GM23338 (cell line): ENCODE data around the gene PRSS56. TPM values are rescaled to one million over a fixed set of nuclear protein-coding genes. Genes with fewer than 3 reads are reported as not detected.

Experiments
- ATAC-seq: fragments of 200-7000 bp; cut with Tn5 transposase; 3 replicates; pipeline ENCODE4 v1.9.1; 2020
- DNase-seq: peaks from one replicate; pipeline ENCODE4 v3.0.0-alpha.2; 2015; ENCODE audit warnings: low spot score
- H2AFZ ChIP-seq: fragments of 200-600 bp; sonication (generic); 2 replicates; pipeline ENCODE4 v1.8.0; 2016; ENCODE audit warnings: antibody characterized with exemption, mild to moderate bottlenecking, moderate library complexity
- H3F3A ChIP-seq: fragments of 200-600 bp; sonication (generic); replicated peaks from 2 replicates; pipeline ENCODE4 v1.8.0; 2017; ENCODE audit warnings: antibody characterized with exemption, mixed run types, low read depth
- H3K27ac ChIP-seq: fragments of 200-600 bp; sonication (generic); 2 replicates; pipeline ENCODE4 v1.6.1; 2016; ENCODE audit warnings: low read depth
- H3K27me3 ChIP-seq: fragments of 200-600 bp; sonication (generic); 2 replicates; pipeline ENCODE4 v1.8.0; 2016; ENCODE audit warnings: mild to moderate bottlenecking, mixed run types, moderate library complexity; ENCODE audit not compliant: insufficient read depth
- H3K36me3 ChIP-seq: fragments of 200-600 bp; sonication (generic); 2 replicates; pipeline ENCODE4 v1.8.0; 2016; ENCODE audit warnings: mild to moderate bottlenecking; ENCODE audit not compliant: insufficient read depth
- H3K4me1 ChIP-seq: fragments of 200-600 bp; sonication (generic); 2 replicates; pipeline ENCODE4 v1.8.0; 2016; ENCODE audit warnings: mild to moderate bottlenecking, moderate library complexity; ENCODE audit not compliant: insufficient read depth
- H3K4me2 ChIP-seq: fragments of 200-600 bp; sonication (generic); 2 replicates; pipeline ENCODE4 v1.7.1; 2017; ENCODE audit warnings: mixed run types
- H3K4me3 ChIP-seq: fragments of 200-600 bp; sonication (generic); 2 replicates; pipeline ENCODE4 v1.6.1; 2016; ENCODE audit warnings: mixed run types
- H3K79me2 ChIP-seq: fragments of 200-600 bp; sonication (generic); replicated peaks from 2 replicates; pipeline ENCODE4 v1.8.0; 2017; ENCODE audit warnings: mild to moderate bottlenecking; ENCODE audit not compliant: insufficient read depth
- H3K9me2 ChIP-seq: fragments of 200-600 bp; sonication (generic); 2 replicates; pipeline ENCODE4 v1.8.0; 2017; ENCODE audit not compliant: insufficient read depth
- H4K20me1 ChIP-seq: fragments of 200-600 bp; sonication (generic); replicated peaks from 2 replicates; pipeline ENCODE4 v1.8.0; 2017; ENCODE audit warnings: mild to moderate bottlenecking; ENCODE audit not compliant: insufficient read depth
- H3K27ac Mint-ChIP-seq: 2 replicates; pipeline ENCODE4 v1.8.0; 2020; ENCODE audit warnings: inconsistent platforms, mild to moderate bottlenecking, moderate library complexity, mixed read lengths
- H3K27me3 Mint-ChIP-seq: 3 replicates; pipeline ENCODE4 v1.8.0; 2022; ENCODE audit warnings: low read depth, mild to moderate bottlenecking, moderate library complexity, mixed read lengths, inconsistent platforms; ENCODE audit not compliant: insufficient read depth, poor library complexity
- H3K36me3 Mint-ChIP-seq: 3 replicates; pipeline ENCODE4 v1.8.0; 2021; ENCODE audit warnings: low read depth, mild to moderate bottlenecking, inconsistent platforms, moderate library complexity, mixed read lengths
- H3K4me1 Mint-ChIP-seq: 3 replicates; pipeline ENCODE4 v1.8.0; 2020; ENCODE audit warnings: mild to moderate bottlenecking, inconsistent platforms, mixed read lengths
- H3K4me3 Mint-ChIP-seq: 3 replicates; pipeline ENCODE4 v1.8.0; 2021; ENCODE audit warnings: moderate library complexity, mild to moderate bottlenecking, inconsistent platforms, mixed read lengths
- H3K9me3 Mint-ChIP-seq: 3 replicates; pipeline ENCODE4 v1.8.0; 2020; ENCODE audit warnings: moderate library complexity, mild to moderate bottlenecking, inconsistent platforms, mixed read lengths
- CREB1 ChIP-seq: fragments of 250-450 bp; sonication (Bioruptor Pico); IDR thresholded peaks from 2 replicates; pipeline ENCODE4 v1.5.0; 2020; ENCODE audit warnings: low read depth, mild to moderate bottlenecking, moderate library complexity
- CTCF ChIP-seq, 2 experiments: fragments of 200-600 bp in 1 of 2; sonication (generic) in 1 of 2; conservative IDR thresholded peaks; 2 replicates each; pipeline versions ENCODE4 v1.5.1 to v1.6.1; 2016 to 2017; ENCODE audit warnings: antibody characterized with exemption in 2 of 2, low read depth in 2 of 2, mild to moderate bottlenecking in 2 of 2, moderate library complexity in 1 of 2
- ETS1 ChIP-seq: IDR thresholded peaks from 2 replicates; pipeline ENCODE4 v1.6.1; 2016; ENCODE audit warnings: antibody characterized with exemption
- EZH2 ChIP-seq: fragments of 200-600 bp; sonication (generic); IDR thresholded peaks from one replicate; pipeline ENCODE4 v1.8.0; 2017; ENCODE audit warnings: antibody characterized with exemption, mild to moderate bottlenecking, low read depth; ENCODE audit not compliant: unreplicated experiment
- EZH2phosphoT487 ChIP-seq: fragments of 200-600 bp; sonication (generic); IDR thresholded peaks from one replicate; pipeline ENCODE4 v1.8.1; 2018; ENCODE audit warnings: antibody characterized with exemption; ENCODE audit not compliant: unreplicated experiment
- JUNB ChIP-seq: IDR thresholded peaks from one replicate; pipeline ENCODE4 v1.6.1; 2016; ENCODE audit warnings: antibody characterized with exemption; ENCODE audit not compliant: unreplicated experiment
- NANOG ChIP-seq: IDR thresholded peaks from 2 replicates; pipeline ENCODE4 v1.6.1; 2016; ENCODE audit warnings: antibody characterized with exemption, borderline replicate concordance
- POLR2AphosphoS5 ChIP-seq: IDR thresholded peaks from 2 replicates; pipeline ENCODE4 v1.6.1; 2016; ENCODE audit warnings: antibody characterized with exemption, low read depth
- REST ChIP-seq: IDR thresholded peaks from one replicate; pipeline ENCODE4 v1.6.1; 2018; ENCODE audit warnings: antibody characterized with exemption; ENCODE audit not compliant: unreplicated experiment
- STAT1 ChIP-seq: IDR thresholded peaks from one replicate; pipeline ENCODE4 v1.6.1; 2016; ENCODE audit warnings: antibody characterized with exemption; ENCODE audit not compliant: unreplicated experiment
- ZNF114 ChIP-seq: fragments of 250-450 bp; sonication (Bioruptor Pico); IDR thresholded peaks from 2 replicates; pipeline ENCODE4 v1.5.0; 2020; ENCODE audit warnings: mild to moderate bottlenecking, moderate library complexity
- ZNF331 ChIP-seq: fragments of 250-450 bp; sonication (Bioruptor Pico); IDR thresholded peaks from 2 replicates; pipeline ENCODE4 v1.5.0; 2020; ENCODE audit warnings: low read depth, mild to moderate bottlenecking, moderate library complexity
- polyA plus RNA-seq: library from polyadenylated mRNA; unstranded; fragments of >200 nt; fragmentation: Nextera tagmentation; extraction: Ambion mirVana; gene quantifications from 2 replicates; pipeline ENCODE4 v1.2.1, GENCODE V29; 2016
- total RNA-seq: library from RNA; depleted of rRNA; stranded (reverse); fragments of >200 nt; shearing (Covaris generic); gene quantifications from 2 replicates; pipeline ENCODE4 v1.2.3, GENCODE V29; 2014
- TF ChIP-seq, protein P1 (sequence below): fragments of 250-450 bp; sonication (Bioruptor Pico); IDR thresholded peaks from 2 replicates; pipeline ENCODE4 v1.5.0; 2020; ENCODE audit warnings: mild to moderate bottlenecking, moderate library complexity

PRSS56 gene
- total and polyA plus RNA-seq, 2 experiments from 2014 or later: 0.27 to 0.31 TPM

DNA sequence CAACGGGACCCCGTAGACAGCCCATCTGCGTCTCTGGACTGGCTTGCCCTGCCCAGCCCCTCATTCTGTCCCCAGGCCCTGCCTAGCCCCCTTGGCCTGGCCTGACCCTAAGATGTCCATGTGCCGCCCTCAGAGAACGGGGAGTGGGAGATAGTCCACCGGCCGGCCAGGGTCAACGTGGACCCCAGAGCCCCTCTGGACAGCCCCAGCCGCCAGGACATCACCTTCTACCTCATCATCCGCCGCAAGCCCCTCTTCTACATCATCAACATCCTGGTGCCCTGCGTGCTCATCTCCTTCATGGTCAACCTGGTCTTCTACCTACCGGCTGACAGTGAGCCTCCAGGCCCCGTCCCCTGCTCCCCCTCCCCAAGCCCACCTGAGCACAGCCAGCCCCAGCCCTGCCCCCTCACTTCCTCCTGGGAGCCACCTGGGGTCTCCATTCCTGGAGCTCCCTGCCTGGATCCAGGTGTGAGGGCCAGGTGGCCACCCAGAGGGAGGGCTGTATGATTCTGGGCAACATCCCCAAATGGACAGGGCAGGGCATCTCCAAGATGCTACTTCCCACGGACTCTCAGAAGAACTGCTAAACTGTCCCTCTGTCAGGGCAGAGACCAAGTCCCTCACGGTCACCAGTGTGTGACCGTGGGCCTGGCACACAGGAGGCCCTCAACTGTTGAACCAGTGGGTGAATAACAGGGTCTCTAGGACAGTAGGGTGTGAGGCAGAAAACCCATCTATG is 9.8 kb downstream of the PRSS56 start:
- no peak overlapping the region for H3K4me3 Mint-ChIP-seq
- Histone ChIP-seq H4K20me1 (no peaks in the 10 kb centered on the region; the same call in 1 of the 2 replicates), H3K4me3 (no peak overlapping the region), H3K27me3 (0 out of 2 replicates have a peak, but pooled peaks cover 4% of the 10 kb centered on the region), H3K36me3 (no peaks in the 10 kb centered on the region), H2AFZ (no peak overlapping the region), H3K4me2 (no peak overlapping the region), H3K27ac (no peak overlapping the region), H3K4me1 (no peaks in the 10 kb centered on the region), H3F3A (no peaks in the 10 kb centered on the region), H3K79me2 (no peaks in the 10 kb centered on the region), H3K9me2 (no peaks in the 10 kb centered on the region)
- peaks cover 22% of the 10 kb centered on the region for H3K27me3 Mint-ChIP-seq
- H3K4me1 Mint-ChIP-seq: peaks cover 15% of the 10 kb centered on the region
- no peaks in the 10 kb centered on the region; the same call in 2 of the 3 replicates for H3K36me3 Mint-ChIP-seq
- DNase-seq (no peak), ATAC-seq (no peak)
- TF ChIP-seq ETS1 (no peak), ZNF114 (CRISPR knock-in tag) (no peak), ZNF331 (CRISPR knock-in tag) (no peak), EZH2phosphoT487 (no peak), EZH2 (no peak), POLR2AphosphoS5 (no peak), STAT1 (no peak), JUNB (no peak), CTCF (conservative IDR thresholded peaks at IDR 0.05; ENCODE audit: low read depth in 2 of 2) (no peak), NANOG (no peak), REST (no peak), CREB1 (CRISPR knock-in tag) (no peak)
- TF ChIP-seq, protein P1, sequence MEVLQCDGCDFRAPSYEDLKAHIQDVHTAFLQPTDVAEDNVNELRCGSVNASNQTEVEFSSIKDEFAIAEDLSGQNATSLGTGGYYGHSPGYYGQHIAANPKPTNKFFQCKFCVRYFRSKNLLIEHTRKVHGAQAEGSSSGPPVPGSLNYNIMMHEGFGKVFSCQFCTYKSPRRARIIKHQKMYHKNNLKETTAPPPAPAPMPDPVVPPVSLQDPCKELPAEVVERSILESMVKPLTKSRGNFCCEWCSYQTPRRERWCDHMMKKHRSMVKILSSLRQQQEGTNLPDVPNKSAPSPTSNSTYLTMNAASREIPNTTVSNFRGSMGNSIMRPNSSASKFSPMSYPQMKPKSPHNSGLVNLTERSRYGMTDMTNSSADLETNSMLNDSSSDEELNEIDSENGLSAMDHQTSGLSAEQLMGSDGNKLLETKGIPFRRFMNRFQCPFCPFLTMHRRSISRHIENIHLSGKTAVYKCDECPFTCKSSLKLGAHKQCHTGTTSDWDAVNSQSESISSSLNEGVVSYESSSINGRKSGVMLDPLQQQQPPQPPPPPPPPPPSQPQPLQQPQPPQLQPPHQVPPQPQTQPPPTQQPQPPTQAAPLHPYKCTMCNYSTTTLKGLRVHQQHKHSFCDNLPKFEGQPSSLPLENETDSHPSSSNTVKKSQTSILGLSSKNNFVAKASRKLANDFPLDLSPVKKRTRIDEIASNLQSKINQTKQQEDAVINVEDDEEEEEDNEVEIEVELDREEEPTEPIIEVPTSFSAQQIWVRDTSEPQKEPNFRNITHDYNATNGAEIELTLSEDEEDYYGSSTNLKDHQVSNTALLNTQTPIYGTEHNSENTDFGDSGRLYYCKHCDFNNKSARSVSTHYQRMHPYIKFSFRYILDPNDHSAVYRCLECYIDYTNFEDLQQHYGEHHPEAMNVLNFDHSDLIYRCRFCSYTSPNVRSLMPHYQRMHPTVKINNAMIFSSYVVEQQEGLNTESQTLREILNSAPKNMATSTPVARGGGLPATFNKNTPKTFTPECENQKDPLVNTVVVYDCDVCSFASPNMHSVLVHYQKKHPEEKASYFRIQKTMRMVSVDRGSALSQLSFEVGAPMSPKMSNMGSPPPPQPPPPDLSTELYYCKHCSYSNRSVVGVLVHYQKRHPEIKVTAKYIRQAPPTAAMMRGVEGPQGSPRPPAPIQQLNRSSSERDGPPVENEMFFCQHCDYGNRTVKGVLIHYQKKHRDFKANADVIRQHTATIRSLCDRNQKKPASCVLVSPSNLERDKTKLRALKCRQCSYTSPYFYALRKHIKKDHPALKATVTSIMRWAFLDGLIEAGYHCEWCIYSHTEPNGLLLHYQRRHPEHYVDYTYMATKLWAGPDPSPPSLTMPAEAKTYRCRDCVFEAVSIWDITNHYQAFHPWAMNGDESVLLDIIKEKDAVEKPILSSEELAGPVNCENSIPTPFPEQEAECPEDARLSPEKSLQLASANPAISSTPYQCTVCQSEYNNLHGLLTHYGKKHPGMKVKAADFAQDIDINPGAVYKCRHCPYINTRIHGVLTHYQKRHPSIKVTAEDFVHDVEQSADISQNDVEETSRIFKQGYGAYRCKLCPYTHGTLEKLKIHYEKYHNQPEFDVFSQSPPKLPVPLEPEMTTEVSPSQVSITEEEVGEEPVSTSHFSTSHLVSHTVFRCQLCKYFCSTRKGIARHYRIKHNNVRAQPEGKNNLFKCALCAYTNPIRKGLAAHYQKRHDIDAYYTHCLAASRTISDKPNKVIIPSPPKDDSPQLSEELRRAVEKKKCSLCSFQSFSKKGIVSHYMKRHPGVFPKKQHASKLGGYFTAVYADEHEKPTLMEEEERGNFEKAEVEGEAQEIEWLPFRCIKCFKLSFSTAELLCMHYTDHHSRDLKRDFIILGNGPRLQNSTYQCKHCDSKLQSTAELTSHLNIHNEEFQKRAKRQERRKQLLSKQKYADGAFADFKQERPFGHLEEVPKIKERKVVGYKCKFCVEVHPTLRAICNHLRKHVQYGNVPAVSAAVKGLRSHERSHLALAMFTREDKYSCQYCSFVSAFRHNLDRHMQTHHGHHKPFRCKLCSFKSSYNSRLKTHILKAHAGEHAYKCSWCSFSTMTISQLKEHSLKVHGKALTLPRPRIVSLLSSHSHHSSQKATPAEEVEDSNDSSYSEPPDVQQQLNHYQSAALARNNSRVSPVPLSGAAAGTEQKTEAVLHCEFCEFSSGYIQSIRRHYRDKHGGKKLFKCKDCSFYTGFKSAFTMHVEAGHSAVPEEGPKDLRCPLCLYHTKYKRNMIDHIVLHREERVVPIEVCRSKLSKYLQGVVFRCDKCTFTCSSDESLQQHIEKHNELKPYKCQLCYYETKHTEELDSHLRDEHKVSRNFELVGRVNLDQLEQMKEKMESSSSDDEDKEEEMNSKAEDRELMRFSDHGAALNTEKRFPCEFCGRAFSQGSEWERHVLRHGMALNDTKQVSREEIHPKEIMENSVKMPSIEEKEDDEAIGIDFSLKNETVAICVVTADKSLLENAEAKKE: no peak
- no peaks in the 10 kb centered on the region for H3K9me3 Mint-ChIP-seq
- H3K27ac Mint-ChIP-seq: no peak overlapping the region
